Right lobe of liver (tissue), 4 donors: Measurements from ENCODE around the gene THRA.

ENCODE experiments used
- POLR2A ChIP-seq: fragments of 450-650 bp; IDR thresholded peaks from one replicate; pipeline ENCODE4 v1.6.1; 2017; ENCODE audit warnings: antibody characterized with exemption, mild to moderate bottlenecking
- TF ChIP-seq, protein P1 (sequence below), 4 donors: fragments of 200-600 bp in 3 of 4; fragments of 450-650 bp in 1 of 4; IDR thresholded peaks; one replicate each; pipeline versions ENCODE4 v1.5.1 to v1.8.0; 2016 to 2022; ENCODE audit warnings: antibody characterized with exemption in 4 of 4, mild to moderate bottlenecking in 2 of 4
- donor health status: DM: no; HTN: no; CAD: no.
- donor health status: DM: no; HTN: no; CAD: no.
- donor health status: DM: no; HTN: yes; CAD: no.

DNA sequence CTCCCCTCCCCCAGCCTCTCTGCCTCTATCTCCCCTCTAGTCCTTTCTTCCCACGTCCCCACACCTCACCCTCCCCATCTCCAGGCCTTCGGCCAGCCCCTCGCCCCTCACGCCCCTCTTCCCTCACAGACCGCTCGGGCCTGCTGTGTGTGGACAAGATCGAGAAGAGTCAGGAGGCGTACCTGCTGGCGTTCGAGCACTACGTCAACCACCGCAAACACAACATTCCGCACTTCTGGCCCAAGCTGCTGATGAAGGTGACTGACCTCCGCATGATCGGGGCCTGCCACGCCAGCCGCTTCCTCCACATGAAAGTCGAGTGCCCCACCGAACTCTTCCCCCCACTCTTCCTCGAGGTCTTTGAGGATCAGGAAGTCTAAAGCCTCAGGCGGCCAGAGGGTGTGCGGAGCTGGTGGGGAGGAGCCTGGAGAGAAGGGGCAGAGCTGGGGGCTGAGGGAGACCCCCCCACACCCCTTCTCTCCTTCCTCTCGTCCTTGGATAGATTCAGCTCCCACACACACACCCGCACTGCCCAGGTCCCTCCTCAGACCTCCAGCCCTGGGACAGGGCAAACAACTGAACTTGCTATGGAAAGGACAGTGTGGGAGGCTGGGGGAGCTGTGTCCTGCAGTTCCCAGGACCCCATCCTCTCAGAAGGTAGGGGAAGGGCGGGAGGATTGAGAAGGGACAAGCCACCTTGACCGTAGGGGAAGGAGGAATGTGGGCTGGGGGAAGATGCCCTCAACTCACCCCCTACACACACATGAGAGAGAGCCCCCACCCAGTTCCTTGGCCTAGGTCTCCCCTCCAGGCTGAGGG, 26.5 kb downstream of the THRA start:
- TF ChIP-seq POLR2A = no peak
- TF ChIP-seq, protein P1, sequence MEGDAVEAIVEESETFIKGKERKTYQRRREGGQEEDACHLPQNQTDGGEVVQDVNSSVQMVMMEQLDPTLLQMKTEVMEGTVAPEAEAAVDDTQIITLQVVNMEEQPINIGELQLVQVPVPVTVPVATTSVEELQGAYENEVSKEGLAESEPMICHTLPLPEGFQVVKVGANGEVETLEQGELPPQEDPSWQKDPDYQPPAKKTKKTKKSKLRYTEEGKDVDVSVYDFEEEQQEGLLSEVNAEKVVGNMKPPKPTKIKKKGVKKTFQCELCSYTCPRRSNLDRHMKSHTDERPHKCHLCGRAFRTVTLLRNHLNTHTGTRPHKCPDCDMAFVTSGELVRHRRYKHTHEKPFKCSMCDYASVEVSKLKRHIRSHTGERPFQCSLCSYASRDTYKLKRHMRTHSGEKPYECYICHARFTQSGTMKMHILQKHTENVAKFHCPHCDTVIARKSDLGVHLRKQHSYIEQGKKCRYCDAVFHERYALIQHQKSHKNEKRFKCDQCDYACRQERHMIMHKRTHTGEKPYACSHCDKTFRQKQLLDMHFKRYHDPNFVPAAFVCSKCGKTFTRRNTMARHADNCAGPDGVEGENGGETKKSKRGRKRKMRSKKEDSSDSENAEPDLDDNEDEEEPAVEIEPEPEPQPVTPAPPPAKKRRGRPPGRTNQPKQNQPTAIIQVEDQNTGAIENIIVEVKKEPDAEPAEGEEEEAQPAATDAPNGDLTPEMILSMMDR (IDR thresholded peaks at IDR 0.05) = no peak
